ENCODE measurements around the gene RHAG.
"Not testable (repeated sequence)": the region's sequence is repeated elsewhere in the genome, so short reads cannot be mapped to it uniquely, and the experiment has no call there.

RHAG gene

DNA sequence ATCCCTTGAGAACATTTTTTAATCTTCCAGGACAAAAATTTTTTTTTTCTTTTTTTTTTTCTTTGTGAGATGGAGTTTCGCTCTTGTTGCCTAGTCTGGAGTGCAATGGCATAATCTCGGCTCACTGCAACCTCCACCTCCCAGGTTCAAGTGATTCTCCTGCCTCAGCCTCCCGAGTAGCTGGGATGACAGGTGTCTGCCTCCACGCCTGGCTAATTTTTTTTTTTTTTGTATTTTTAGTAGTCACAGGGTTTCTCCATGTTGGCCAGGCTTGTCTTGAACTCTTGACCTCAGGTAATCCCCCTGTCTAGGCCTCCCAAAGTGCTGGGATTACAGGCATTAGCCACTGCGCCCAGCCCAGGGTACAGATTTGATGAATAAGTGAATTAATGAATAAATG, 22.5 kb downstream of the RHAG start:
- not testable (repeated sequence) for H3K36me3 Mint-ChIP-seq (ENCODE audit: low read depth); H3K4me1 Mint-ChIP-seq (ENCODE audit: low read depth); H3K4me3 Mint-ChIP-seq; H3K27me3 Mint-ChIP-seq; H3K9me3 Mint-ChIP-seq; H3K27ac Mint-ChIP-seq

- Mint-ChIP-seq H3K27me3 (peaks cover 8% of the 10 kb centered on the region), H3K4me1 (ENCODE audit: low read depth) (no peaks in the 10 kb centered on the region), H3K36me3 (ENCODE audit: low read depth) (no peaks in the 10 kb centered on the region), H3K27ac (no peak overlapping the region), H3K4me3 (no peak overlapping the region), H3K9me3 (no peaks in the 10 kb centered on the region)
Observed at GRCh38 chr6:49609285-49609684, 27.4 kb downstream of the RHAG start.

DNA sequence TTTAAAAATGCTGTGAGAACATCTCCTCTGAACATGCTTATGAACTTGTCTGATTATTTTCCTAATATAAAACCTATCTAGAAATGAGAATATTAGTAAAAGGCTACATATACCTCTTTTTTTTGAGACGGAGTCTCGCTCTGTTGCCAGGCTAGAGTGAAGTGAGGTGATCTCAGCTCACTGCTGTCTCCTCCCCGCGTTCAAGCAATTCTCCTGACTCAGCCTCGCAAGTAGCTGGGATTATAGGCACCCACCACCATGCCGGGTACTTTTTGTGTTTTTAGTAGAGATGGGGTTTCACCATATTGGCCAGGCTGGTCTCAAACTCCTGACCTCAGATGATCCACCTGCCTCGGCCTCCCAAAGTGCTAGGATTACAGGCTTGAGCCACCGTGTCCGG, 28.4 kb downstream of the RHAG start:
- not testable (repeated sequence) for H3K27me3 Mint-ChIP-seq; H3K36me3 Mint-ChIP-seq (ENCODE audit: low read depth); H3K27ac Mint-ChIP-seq; H3K4me3 Mint-ChIP-seq; H3K9me3 Mint-ChIP-seq; H3K4me1 Mint-ChIP-seq (ENCODE audit: low read depth)

- Mint-ChIP-seq H3K27ac (no peak overlapping the region), H3K4me3 (no peak overlapping the region), H3K9me3 (no peaks in the 10 kb centered on the region), H3K27me3 (peaks cover 5% of the 10 kb centered on the region), H3K36me3 (ENCODE audit: low read depth) (no peaks in the 10 kb centered on the region), H3K4me1 (ENCODE audit: low read depth) (no peaks in the 10 kb centered on the region)
Observed at GRCh38 chr6:49607391-49607982, 29.2 kb downstream of the RHAG start.

DNA sequence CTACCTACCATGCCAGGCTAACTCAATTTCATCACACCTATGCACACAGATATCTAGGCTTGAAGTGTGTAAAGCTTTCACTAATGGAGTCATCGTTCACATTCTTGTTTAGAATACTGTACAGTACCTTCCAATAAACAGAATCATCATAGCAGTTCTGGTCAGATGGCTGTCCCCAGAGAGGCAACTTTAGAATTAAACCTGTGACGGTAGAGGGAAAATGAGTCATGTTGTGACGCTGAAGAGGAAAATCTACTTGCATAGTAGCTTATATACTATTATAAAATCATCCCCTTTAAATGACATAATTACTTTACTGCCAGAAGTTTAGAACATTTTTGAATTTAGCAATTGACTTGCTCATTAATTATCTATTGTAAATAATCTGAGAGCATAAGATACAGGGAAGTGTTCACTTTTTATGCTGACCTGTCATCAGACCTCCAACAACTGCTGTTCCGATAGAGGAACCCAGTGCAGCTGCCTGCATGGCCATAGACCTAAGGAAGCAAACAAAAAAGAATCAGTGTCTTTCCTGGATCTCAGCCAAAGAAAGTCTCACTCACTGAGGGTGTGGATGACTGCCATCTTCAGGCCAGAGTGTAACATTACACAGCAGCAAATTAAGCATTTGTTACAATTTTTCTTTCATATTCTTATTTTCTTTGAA, 29.8 kb downstream of the RHAG start:
- no peak overlapping the region for H3K4me3 Mint-ChIP-seq
- no peak overlapping the region for H3K27ac Mint-ChIP-seq
- no peaks in the 10 kb centered on the region for H3K4me1 Mint-ChIP-seq (ENCODE audit: low read depth)
- H3K9me3 Mint-ChIP-seq, result no peaks in the 10 kb centered on the region
- peaks cover 4% of the 10 kb centered on the region for H3K27me3 Mint-ChIP-seq
- H3K36me3 Mint-ChIP-seq (ENCODE audit: low read depth), result no peaks in the 10 kb centered on the region

GRCh38 chr6:49604080-49604479, 32.6 kb downstream of the RHAG start:
- H3K4me1 Mint-ChIP-seq (ENCODE audit: low read depth); H3K27me3 Mint-ChIP-seq; H3K36me3 Mint-ChIP-seq (ENCODE audit: low read depth); H3K9me3 Mint-ChIP-seq; H3K4me3 Mint-ChIP-seq; H3K27ac Mint-ChIP-seq: not testable (repeated sequence)

- not testable (repeated sequence) for H3K27ac Mint-ChIP-seq; H3K27me3 Mint-ChIP-seq; H3K9me3 Mint-ChIP-seq; H3K4me3 Mint-ChIP-seq; H3K4me1 Mint-ChIP-seq (ENCODE audit: low read depth); H3K36me3 Mint-ChIP-seq (ENCODE audit: low read depth)
Observed at GRCh38 chr6:49587262-49587661, 49.4 kb downstream of the RHAG start.

- Mint-ChIP-seq H3K4me3 (no peak overlapping the region), H3K9me3 (peaks cover 4% of the 10 kb centered on the region), H3K4me1 (ENCODE audit: low read depth) (no peaks in the 10 kb centered on the region), H3K27me3 (no peaks in the 10 kb centered on the region), H3K27ac (no peak overlapping the region), H3K36me3 (ENCODE audit: low read depth) (no peaks in the 10 kb centered on the region)
Observed at GRCh38 chr6:49582529-49582928, 54.1 kb downstream of the RHAG start.

- Mint-ChIP-seq H3K4me1 (ENCODE audit: low read depth) (no peaks in the 10 kb centered on the region), H3K36me3 (ENCODE audit: low read depth) (no peaks in the 10 kb centered on the region), H3K4me3 (no peak overlapping the region), H3K27ac (no peak overlapping the region), H3K9me3 (peaks cover 4% of the 10 kb centered on the region), H3K27me3 (no peaks in the 10 kb centered on the region)
Observed at GRCh38 chr6:49579649-49580048, 57.0 kb downstream of the RHAG start.

GRCh38 chr6:49576618-49577017, 60.0 kb downstream of the RHAG start:
- no peaks in the 10 kb centered on the region for H3K36me3 Mint-ChIP-seq (ENCODE audit: low read depth)
- no peak overlapping the region for H3K4me3 Mint-ChIP-seq
- H3K4me1 Mint-ChIP-seq (ENCODE audit: low read depth), result no peaks in the 10 kb centered on the region
- peaks cover 4% of the 10 kb centered on the region for H3K9me3 Mint-ChIP-seq
- no peak overlapping the region for H3K27ac Mint-ChIP-seq
- peaks cover 5% of the 10 kb centered on the region for H3K27me3 Mint-ChIP-seq

DNA sequence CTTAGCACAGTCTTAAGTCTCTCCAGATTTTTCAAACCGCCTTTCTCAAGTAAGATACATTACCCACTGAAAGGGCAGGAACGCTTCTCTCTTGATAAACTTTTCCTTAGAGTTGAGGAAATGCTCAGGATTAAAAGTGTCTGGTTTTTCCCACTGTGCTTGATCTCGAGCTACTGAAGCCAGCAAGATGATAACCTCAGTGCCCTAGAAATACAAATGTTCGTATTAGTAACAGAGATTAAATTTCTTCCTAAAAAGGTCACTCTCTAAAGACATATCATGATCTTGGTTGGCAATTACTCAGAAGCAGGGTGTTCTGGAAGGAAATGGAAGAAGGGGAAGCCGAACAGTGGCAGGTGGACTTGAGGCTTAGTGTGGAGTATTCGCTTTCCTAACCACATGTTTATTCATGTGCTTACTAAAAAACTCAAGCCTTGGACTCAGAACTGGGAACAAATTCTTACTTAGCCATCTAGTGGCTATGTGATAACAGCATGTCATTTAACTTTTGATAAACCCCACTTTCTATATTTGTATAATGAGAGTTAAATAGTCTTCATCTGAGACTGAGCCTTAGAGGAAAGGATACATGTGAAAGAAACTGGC, 66.1 kb downstream of the RHAG start:
- H3K9me3 Mint-ChIP-seq, result no peaks in the 10 kb centered on the region
- H3K4me3 Mint-ChIP-seq, result no peak overlapping the region
- no peak overlapping the region for H3K27ac Mint-ChIP-seq
- H3K4me1 Mint-ChIP-seq (ENCODE audit: low read depth), result no peaks in the 10 kb centered on the region
- peaks cover 12% of the 10 kb centered on the region for H3K27me3 Mint-ChIP-seq
- no peaks in the 10 kb centered on the region for H3K36me3 Mint-ChIP-seq (ENCODE audit: low read depth)

DNA sequence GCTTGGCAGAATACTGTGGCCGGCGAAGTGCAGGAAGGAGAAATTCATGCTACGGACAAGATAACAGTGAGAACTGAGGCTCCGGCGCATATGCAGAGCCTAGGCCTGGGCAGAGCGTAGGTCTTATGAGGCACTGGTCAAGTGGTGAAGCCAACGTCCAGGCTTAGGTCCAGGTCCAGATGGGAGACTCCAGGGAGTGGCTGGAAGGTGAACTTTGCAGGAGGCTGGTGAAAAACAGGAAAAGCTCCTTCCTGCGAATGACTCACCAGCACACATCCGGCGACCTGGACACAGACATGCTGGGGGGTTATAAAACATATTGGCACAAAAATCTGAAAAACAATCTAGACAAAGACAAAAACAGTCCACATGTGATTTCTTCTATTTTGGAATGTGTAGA, 70.8 kb downstream of the RHAG start:
- peaks cover 5% of the 10 kb centered on the region for H3K9me3 Mint-ChIP-seq
- no peaks in the 10 kb centered on the region for H3K4me1 Mint-ChIP-seq (ENCODE audit: low read depth)
- peaks cover 18% of the 10 kb centered on the region for H3K27me3 Mint-ChIP-seq
- H3K4me3 Mint-ChIP-seq, result no peak overlapping the region
- H3K27ac Mint-ChIP-seq, result no peak overlapping the region
- no peaks in the 10 kb centered on the region for H3K36me3 Mint-ChIP-seq (ENCODE audit: low read depth)

- no peaks in the 10 kb centered on the region for H3K36me3 Mint-ChIP-seq (ENCODE audit: low read depth)
- H3K27ac Mint-ChIP-seq, result no peak overlapping the region
- no peaks in the 10 kb centered on the region for H3K4me1 Mint-ChIP-seq (ENCODE audit: low read depth)
- peaks cover 5% of the 10 kb centered on the region for H3K9me3 Mint-ChIP-seq
- H3K4me3 Mint-ChIP-seq, result no peak overlapping the region
- peaks cover 18% of the 10 kb centered on the region for H3K27me3 Mint-ChIP-seq
Observed at GRCh38 chr6:49565261-49565660, 71.4 kb downstream of the RHAG start.

DNA sequence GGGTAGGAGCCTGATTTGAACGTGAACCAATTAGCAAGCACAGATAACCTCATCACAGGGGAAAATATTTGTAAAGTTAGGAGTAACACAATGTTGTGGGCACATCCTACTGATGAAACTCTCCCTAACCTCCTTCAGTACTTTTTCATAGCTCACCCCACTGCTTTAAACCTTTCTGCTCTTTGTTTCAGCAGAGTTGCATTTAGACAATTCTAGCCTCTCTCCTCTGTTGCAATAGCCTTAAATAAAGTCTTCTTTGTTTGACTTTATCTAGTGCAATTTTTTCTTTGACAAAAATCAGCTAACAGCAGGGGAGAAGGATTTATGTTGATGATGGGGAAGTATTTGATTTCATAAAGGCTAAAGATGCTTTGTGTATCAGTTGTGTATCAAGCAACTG, 72.1 kb downstream of the RHAG start:
- H3K27ac Mint-ChIP-seq, result no peak overlapping the region
- peaks cover 18% of the 10 kb centered on the region for H3K27me3 Mint-ChIP-seq
- H3K4me1 Mint-ChIP-seq (ENCODE audit: low read depth), result no peaks in the 10 kb centered on the region
- H3K4me3 Mint-ChIP-seq, result no peak overlapping the region
- no peaks in the 10 kb centered on the region for H3K36me3 Mint-ChIP-seq (ENCODE audit: low read depth)
- H3K9me3 Mint-ChIP-seq, result peaks cover 5% of the 10 kb centered on the region

DNA sequence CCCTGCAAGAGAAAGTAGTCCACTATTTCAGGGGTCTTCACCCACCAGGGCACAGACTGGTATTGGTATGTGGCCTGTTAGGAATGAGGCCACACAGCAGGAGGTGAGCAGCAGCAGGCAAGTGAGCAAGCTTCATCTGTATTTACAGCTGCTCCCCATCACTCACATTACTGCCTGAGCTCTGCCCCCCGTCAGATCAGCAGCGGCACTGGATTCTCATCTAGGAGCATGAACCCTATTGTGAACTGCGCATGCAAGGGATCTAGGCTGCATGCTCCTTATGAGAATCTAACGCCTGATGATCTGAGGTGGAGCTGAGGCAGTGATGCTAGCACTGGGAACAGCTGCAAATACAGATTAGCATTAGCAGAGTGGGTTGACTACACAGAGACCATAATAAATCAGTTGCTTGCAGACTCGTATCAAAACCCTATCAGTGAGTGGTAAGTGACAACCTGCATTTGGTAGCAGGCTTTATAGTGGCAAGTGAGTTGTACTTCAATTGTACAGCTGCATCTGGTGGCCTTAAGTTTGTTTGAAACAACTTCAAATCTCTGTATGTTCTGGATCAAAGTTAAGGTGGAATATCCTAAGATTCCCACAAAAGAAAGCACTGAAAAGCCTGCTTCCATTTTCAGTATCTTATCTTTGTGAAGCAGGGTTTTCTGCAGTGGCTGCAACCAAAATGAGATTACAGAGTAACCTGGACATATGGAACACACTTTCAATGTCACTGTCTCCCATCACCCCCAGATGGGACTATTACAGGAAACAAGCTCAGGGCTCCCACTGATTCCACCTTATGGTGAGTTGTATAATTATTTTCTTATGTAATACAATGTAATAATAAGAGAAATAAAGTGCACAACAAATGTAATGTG, 73.4 kb downstream of the RHAG start:
- peaks cover 5% of the 10 kb centered on the region for H3K9me3 Mint-ChIP-seq
- H3K27ac Mint-ChIP-seq, result no peak overlapping the region
- no peaks in the 10 kb centered on the region for H3K4me1 Mint-ChIP-seq (ENCODE audit: low read depth)
- peaks cover 18% of the 10 kb centered on the region for H3K27me3 Mint-ChIP-seq
- H3K4me3 Mint-ChIP-seq, result no peak overlapping the region
- H3K36me3 Mint-ChIP-seq (ENCODE audit: low read depth), result no peaks in the 10 kb centered on the region

All from stimulated activated naive CD8-positive, alpha-beta T cell treated with anti-CD3 and anti-CD28 coated beads, Interleukin-15, Interleukin-2, amounts not matched to agents 100 ng/mL and 50 ng/mL, for 24 hours (primary cell).